H1 (cell line): ENCODE measurements around the gene ZNF536. TPM values are rescaled to one million over a fixed set of nuclear protein-coding genes. Genes with fewer than 3 reads are reported as not detected.

Source experiments
- KDM1A ChIP-seq: fragments of 200-600, 300-600 bp; sonication (generic); IDR thresholded peaks from 2 replicates; pipeline ENCODE4 v1.7.1; 2016; ENCODE audit warnings: mild to moderate bottlenecking, low read length, borderline replicate concordance
- polyA plus RNA-seq, 7 experiments: library from polyadenylated mRNA; depleted of rRNA in 3 of 7; stranded (reverse) in 5 of 7; unstranded in 2 of 7; fragments of >200 nt in 5 of 7; fragments of 200-250 nt in 2 of 7; gene quantifications; 1 replicate in 5 of 7; 2 replicates in 1 of 7; 4 replicates in 1 of 7; pipeline versions ENCODE4 v1.2.1 to v1.2.3, GENCODE V29; 2011 to 2013; ENCODE audit warnings: missing spikeins in 2 of 7, mixed read lengths in 2 of 7
- total RNA-seq: library from RNA; stranded (reverse); fragmentation: NEBNext Ultra II Directional; extraction: Animal tissue kit (Norgen Biotek cat#: 25700); gene quantifications from 2 replicates; pipeline ENCODE4 v1.2.1, GENCODE V29; 2021
- TF ChIP-seq, protein P1 (sequence below): fragments of 300-600 bp; sonication (generic); IDR thresholded peaks from 2 replicates; pipeline ENCODE4 v1.7.1; 2012; ENCODE audit warnings: low read length, moderate library complexity, mild to moderate bottlenecking, inconsistent platforms; ENCODE audit not compliant: insufficient replicate concordance
- TF ChIP-seq, protein P2 (sequence below): IDR thresholded peaks from 2 replicates; pipeline ENCODE4 v1.6.1; 2012; ENCODE audit warnings: low read length, inconsistent platforms

The ZNF536 gene
- total and polyA plus RNA-seq, 2 of the 8 experiments (the other 6 are each of a cell fraction or from before 2014, with no cell fraction given), result 0.09 to 0.11 TPM

DNA sequence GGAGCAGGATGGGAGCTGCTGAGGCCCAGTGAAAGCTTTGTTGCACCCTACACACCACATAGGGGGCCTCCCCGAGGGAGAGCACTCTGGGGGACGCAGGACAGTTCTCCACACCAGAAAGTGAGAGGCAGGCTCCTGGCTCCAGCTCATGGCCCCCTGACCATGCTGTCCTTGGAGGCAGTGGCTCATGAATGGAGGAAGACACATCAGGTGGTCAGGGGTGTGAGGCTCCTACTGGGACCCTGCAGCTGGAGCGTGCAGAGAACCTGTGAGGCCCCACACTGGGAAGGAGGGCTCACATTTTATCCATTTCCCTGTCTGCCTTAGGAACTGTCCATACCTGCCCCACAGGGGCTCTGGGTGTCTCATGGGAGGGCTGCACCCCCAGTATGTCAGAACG, 85.3 kb downstream of the ZNF536 start (continued):
- TF ChIP-seq, protein P1, sequence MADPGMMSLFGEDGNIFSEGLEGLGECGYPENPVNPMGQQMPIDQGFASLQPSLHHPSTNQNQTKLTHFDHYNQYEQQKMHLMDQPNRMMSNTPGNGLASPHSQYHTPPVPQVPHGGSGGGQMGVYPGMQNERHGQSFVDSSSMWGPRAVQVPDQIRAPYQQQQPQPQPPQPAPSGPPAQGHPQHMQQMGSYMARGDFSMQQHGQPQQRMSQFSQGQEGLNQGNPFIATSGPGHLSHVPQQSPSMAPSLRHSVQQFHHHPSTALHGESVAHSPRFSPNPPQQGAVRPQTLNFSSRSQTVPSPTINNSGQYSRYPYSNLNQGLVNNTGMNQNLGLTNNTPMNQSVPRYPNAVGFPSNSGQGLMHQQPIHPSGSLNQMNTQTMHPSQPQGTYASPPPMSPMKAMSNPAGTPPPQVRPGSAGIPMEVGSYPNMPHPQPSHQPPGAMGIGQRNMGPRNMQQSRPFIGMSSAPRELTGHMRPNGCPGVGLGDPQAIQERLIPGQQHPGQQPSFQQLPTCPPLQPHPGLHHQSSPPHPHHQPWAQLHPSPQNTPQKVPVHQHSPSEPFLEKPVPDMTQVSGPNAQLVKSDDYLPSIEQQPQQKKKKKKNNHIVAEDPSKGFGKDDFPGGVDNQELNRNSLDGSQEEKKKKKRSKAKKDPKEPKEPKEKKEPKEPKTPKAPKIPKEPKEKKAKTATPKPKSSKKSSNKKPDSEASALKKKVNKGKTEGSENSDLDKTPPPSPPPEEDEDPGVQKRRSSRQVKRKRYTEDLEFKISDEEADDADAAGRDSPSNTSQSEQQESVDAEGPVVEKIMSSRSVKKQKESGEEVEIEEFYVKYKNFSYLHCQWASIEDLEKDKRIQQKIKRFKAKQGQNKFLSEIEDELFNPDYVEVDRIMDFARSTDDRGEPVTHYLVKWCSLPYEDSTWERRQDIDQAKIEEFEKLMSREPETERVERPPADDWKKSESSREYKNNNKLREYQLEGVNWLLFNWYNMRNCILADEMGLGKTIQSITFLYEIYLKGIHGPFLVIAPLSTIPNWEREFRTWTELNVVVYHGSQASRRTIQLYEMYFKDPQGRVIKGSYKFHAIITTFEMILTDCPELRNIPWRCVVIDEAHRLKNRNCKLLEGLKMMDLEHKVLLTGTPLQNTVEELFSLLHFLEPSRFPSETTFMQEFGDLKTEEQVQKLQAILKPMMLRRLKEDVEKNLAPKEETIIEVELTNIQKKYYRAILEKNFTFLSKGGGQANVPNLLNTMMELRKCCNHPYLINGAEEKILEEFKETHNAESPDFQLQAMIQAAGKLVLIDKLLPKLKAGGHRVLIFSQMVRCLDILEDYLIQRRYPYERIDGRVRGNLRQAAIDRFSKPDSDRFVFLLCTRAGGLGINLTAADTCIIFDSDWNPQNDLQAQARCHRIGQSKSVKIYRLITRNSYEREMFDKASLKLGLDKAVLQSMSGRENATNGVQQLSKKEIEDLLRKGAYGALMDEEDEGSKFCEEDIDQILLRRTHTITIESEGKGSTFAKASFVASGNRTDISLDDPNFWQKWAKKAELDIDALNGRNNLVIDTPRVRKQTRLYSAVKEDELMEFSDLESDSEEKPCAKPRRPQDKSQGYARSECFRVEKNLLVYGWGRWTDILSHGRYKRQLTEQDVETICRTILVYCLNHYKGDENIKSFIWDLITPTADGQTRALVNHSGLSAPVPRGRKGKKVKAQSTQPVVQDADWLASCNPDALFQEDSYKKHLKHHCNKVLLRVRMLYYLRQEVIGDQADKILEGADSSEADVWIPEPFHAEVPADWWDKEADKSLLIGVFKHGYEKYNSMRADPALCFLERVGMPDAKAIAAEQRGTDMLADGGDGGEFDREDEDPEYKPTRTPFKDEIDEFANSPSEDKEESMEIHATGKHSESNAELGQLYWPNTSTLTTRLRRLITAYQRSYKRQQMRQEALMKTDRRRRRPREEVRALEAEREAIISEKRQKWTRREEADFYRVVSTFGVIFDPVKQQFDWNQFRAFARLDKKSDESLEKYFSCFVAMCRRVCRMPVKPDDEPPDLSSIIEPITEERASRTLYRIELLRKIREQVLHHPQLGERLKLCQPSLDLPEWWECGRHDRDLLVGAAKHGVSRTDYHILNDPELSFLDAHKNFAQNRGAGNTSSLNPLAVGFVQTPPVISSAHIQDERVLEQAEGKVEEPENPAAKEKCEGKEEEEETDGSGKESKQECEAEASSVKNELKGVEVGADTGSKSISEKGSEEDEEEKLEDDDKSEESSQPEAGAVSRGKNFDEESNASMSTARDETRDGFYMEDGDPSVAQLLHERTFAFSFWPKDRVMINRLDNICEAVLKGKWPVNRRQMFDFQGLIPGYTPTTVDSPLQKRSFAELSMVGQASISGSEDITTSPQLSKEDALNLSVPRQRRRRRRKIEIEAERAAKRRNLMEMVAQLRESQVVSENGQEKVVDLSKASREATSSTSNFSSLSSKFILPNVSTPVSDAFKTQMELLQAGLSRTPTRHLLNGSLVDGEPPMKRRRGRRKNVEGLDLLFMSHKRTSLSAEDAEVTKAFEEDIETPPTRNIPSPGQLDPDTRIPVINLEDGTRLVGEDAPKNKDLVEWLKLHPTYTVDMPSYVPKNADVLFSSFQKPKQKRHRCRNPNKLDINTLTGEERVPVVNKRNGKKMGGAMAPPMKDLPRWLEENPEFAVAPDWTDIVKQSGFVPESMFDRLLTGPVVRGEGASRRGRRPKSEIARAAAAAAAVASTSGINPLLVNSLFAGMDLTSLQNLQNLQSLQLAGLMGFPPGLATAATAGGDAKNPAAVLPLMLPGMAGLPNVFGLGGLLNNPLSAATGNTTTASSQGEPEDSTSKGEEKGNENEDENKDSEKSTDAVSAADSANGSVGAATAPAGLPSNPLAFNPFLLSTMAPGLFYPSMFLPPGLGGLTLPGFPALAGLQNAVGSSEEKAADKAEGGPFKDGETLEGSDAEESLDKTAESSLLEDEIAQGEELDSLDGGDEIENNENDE, result no peak
- no peak for TF ChIP-seq KDM1A
- TF ChIP-seq, protein P2, sequence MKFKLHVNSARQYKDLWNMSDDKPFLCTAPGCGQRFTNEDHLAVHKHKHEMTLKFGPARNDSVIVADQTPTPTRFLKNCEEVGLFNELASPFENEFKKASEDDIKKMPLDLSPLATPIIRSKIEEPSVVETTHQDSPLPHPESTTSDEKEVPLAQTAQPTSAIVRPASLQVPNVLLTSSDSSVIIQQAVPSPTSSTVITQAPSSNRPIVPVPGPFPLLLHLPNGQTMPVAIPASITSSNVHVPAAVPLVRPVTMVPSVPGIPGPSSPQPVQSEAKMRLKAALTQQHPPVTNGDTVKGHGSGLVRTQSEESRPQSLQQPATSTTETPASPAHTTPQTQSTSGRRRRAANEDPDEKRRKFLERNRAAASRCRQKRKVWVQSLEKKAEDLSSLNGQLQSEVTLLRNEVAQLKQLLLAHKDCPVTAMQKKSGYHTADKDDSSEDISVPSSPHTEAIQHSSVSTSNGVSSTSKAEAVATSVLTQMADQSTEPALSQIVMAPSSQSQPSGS, result no peak
